GM13977 (cell line): ENCODE data around the gene REXO1.

Source experiments
- DNase-seq: peaks from one replicate; pipeline ENCODE4 v3.0.0; 2012; ENCODE audit warnings: low spot score
- CTCF ChIP-seq: IDR thresholded peaks from 2 replicates; pipeline ENCODE4 v1.5.1; 2012; ENCODE audit warnings: mild to moderate bottlenecking, control low read depth; ENCODE audit not compliant: insufficient read depth; ENCODE audit errors: extremely low read depth, missing control alignments
- in situ Hi-C: fragments of 300-500 bp; cut with MboI; formaldehyde crosslinking; loops from one replicate; pipeline ENCODE4 v1.12.0; 2022; ENCODE audit warnings: low sequenced_read_pairs, low pct_unique_long_range_greater_than_20kb, mixed read lengths, inconsistent platforms; ENCODE audit not compliant: unreplicated experiment

Gene REXO1

GRCh38 chr19:1862424-1863327 is 14.4 kb upstream of the REXO1 start:
- peak; percentile 9 for TF ChIP-seq CTCF
- in situ Hi-C loops = no loop called here
- DNase-seq = peak; percentile 88

GRCh38 chr19:1862068-1862423 is 13.8 kb upstream of the REXO1 start:
- in situ Hi-C loops = no loop called here
- DNase-seq = no peak
- TF ChIP-seq CTCF = no peak

- no peak for DNase-seq
- in situ Hi-C loops = no loop called here
- no peak for TF ChIP-seq CTCF
Observed at GRCh38 chr19:1861599-1862031, 13.3 kb upstream of the REXO1 start.

- no peak for TF ChIP-seq CTCF
- in situ Hi-C loops = no loop called here
- no peak for DNase-seq
Observed at GRCh38 chr19:1860821-1861598, 12.7 kb upstream of the REXO1 start.

- DNase-seq = no peak
- TF ChIP-seq CTCF = no peak
- in situ Hi-C loops = no loop called here
Observed at GRCh38 chr19:1860042-1860775, 11.9 kb upstream of the REXO1 start.

GRCh38 chr19:1859331-1859781 is 11.1 kb upstream of the REXO1 start:
- in situ Hi-C loops = no loop called here
- no peak for TF ChIP-seq CTCF
- DNase-seq = no peak
